IMR-90 (cell line): ENCODE data around the gene TMEM117. TPM values are rescaled to one million over a fixed set of nuclear protein-coding genes. Genes with fewer than 3 reads are reported as not detected.

Experiments
- ATAC-seq: fragments of 200-7000 bp; cut with Tn5 transposase; 2 replicates; pipeline ENCODE4 v1.9.1; 2020; ENCODE audit warnings: low read depth, mild to moderate bottlenecking, moderate library complexity
- BruUV-seq: library from RNA; stranded (reverse); fragments of 400-500 nt; replicated peaks from 2 replicates; lab custom pipeline; 2021; lab: Mats Ljungman, UMichigan
- CTCF ChIA-PET: fragments of 300-600 bp; formaldehyde crosslinking; extraction: SDS; loops from one replicate; lab custom pipeline; 2021; ENCODE audit warnings: antibody characterized with exemption; lab: Yijun Ruan, JAX
- POLR2A ChIA-PET: fragments of 300-600 bp; sonication (Branson Sonifier 250); formaldehyde crosslinking; loops from one replicate; lab custom pipeline; 2022; ENCODE audit warnings: antibody characterized with exemption; ENCODE audit not compliant: unreplicated experiment; lab: Charles Lee
- DNase-seq: peaks from one replicate; pipeline ENCODE4 v3.0.0; 2013
- H2AFZ ChIP-seq: replicated peaks from 2 replicates; pipeline ENCODE3; 2013; ENCODE audit warnings: low read length, mild to moderate bottlenecking; ENCODE audit not compliant: poor library complexity
- H2AK5ac ChIP-seq: 2 replicates; pipeline ENCODE4 v1.6.1; 2013; ENCODE audit warnings: low read depth, low read length, inconsistent platforms
- H2AK9ac ChIP-seq: replicated peaks from 2 replicates; pipeline ENCODE3; 2013; ENCODE audit warnings: mild to moderate bottlenecking, low read depth, low read length, moderate library complexity; ENCODE audit not compliant: poor library complexity
- H2BK120ac ChIP-seq: 2 replicates; pipeline ENCODE4 v1.6.1; 2013; ENCODE audit warnings: low read depth, low read length, inconsistent platforms
- H2BK15ac ChIP-seq: 3 replicates; pipeline ENCODE4 v1.6.1; 2013; ENCODE audit warnings: low read depth, low read length, inconsistent platforms
- H2BK20ac ChIP-seq: 2 replicates; pipeline ENCODE4 v1.6.1; 2013; ENCODE audit warnings: low read depth, mild to moderate bottlenecking, inconsistent platforms, low read length, moderate library complexity
- H2BK5ac ChIP-seq: 2 replicates; pipeline ENCODE4 v1.6.1; 2013; ENCODE audit warnings: mild to moderate bottlenecking, low read depth, low read length, inconsistent platforms; ENCODE audit not compliant: poor library complexity, severe bottlenecking
- H3K14ac ChIP-seq: replicated peaks from 2 replicates; pipeline ENCODE4 v1.6.1; 2013; ENCODE audit warnings: low read depth, low read length, inconsistent platforms
- H3K18ac ChIP-seq: 2 replicates; pipeline ENCODE4 v1.6.1; 2013; ENCODE audit warnings: low read depth, low read length, control low read depth
- H3K23ac ChIP-seq: 2 replicates; pipeline ENCODE4 v1.6.1; 2013; ENCODE audit warnings: low read depth, low read length, inconsistent platforms
- H3K27ac ChIP-seq: 2 replicates; pipeline ENCODE4 v1.5.1; 2013; ENCODE audit warnings: mild to moderate bottlenecking, control low read depth, low read length; ENCODE audit not compliant: insufficient read depth
- H3K27me3 ChIP-seq: 2 replicates; pipeline ENCODE4 v1.6.1; 2013; ENCODE audit warnings: low read length; ENCODE audit not compliant: control insufficient read depth, insufficient read depth
- H3K36me3 ChIP-seq: 2 replicates; pipeline ENCODE4 v1.6.1; 2013; ENCODE audit warnings: low read length, mixed read lengths; ENCODE audit not compliant: control insufficient read depth, insufficient read depth
- H3K4ac ChIP-seq: 2 replicates; pipeline ENCODE4 v1.6.1; 2013; ENCODE audit warnings: low read depth, low read length, inconsistent platforms
- H3K4me1 ChIP-seq: 2 replicates; pipeline ENCODE4 v1.6.1; 2013; ENCODE audit warnings: low read length, mixed read lengths; ENCODE audit not compliant: control insufficient read depth, insufficient read depth
- H3K4me2 ChIP-seq: 2 replicates; pipeline ENCODE4 v1.6.1; 2013; ENCODE audit warnings: low read depth, mild to moderate bottlenecking, control low read depth, low read length, moderate library complexity
- H3K4me3 ChIP-seq: 2 replicates; pipeline ENCODE4 v1.5.1; 2013; ENCODE audit warnings: low read depth, mild to moderate bottlenecking, control low read depth, low read length, moderate library complexity; ENCODE audit not compliant: insufficient read depth
- H3K56ac ChIP-seq: 2 replicates; pipeline ENCODE4 v1.6.1; 2013; ENCODE audit warnings: low read length, inconsistent platforms; ENCODE audit not compliant: insufficient read depth; ENCODE audit errors: extremely low read depth
- H3K79me1 ChIP-seq, 2 experiments: 2 replicates each; pipeline ENCODE4 v1.6.1; 2013; ENCODE audit warnings: low read length in 2 of 2, inconsistent platforms in 1 of 2, low read depth in 1 of 2
- H3K9ac ChIP-seq: 2 replicates; pipeline ENCODE4 v1.6.1; 2013; ENCODE audit warnings: low read depth, low read length, control low read depth
- H3K9me1 ChIP-seq: 2 replicates; pipeline ENCODE4 v1.6.1; 2013; ENCODE audit warnings: low read length, inconsistent platforms; ENCODE audit not compliant: insufficient read depth
- H3K9me3 ChIP-seq: 2 replicates; pipeline ENCODE4 v1.6.1; 2013; ENCODE audit warnings: low read length; ENCODE audit not compliant: control insufficient read depth, insufficient read depth
- H4K20me1 ChIP-seq: 2 replicates; pipeline ENCODE4 v1.6.1; 2013; ENCODE audit warnings: low read length, inconsistent platforms; ENCODE audit not compliant: insufficient read depth
- H4K5ac ChIP-seq: 2 replicates; pipeline ENCODE4 v1.6.1; 2013; ENCODE audit warnings: mild to moderate bottlenecking, low read depth, low read length, control low read depth
- H4K8ac ChIP-seq, 2 experiments: 2 replicates each; pipeline ENCODE4 v1.6.1; 2013; ENCODE audit warnings: low read depth in 2 of 2, low read length in 2 of 2, control low read depth in 1 of 2, inconsistent platforms in 1 of 2
- H4K91ac ChIP-seq: 2 replicates; pipeline ENCODE4 v1.6.1; 2013; ENCODE audit warnings: low read depth, low read length, inconsistent platforms; ENCODE audit not compliant: insufficient read depth
- BHLHE40 ChIP-seq: fragments of 150-350 bp; IDR thresholded peaks from 2 replicates; pipeline ENCODE4 v1.6.1; 2016; ENCODE audit warnings: mild to moderate bottlenecking, low read depth, low read length
- CEBPB ChIP-seq: IDR thresholded peaks from 2 replicates; pipeline ENCODE4 v1.6.1; 2012; ENCODE audit warnings: low read depth, low read length, improper control_type of control experiment
- CHD1 ChIP-seq: IDR thresholded peaks from 2 replicates; pipeline ENCODE4 v1.6.1; 2012; ENCODE audit warnings: low read depth, low read length, improper control_type of control experiment
- CTCF ChIP-seq: conservative IDR thresholded peaks from 2 replicates; pipeline ENCODE4 v1.5.1; 2012; ENCODE audit warnings: mild to moderate bottlenecking, low read depth, low read length, improper control_type of control experiment
- ELK1 ChIP-seq: fragments of 150-350 bp; IDR thresholded peaks from 2 replicates; pipeline ENCODE4 v1.6.1; 2016; ENCODE audit warnings: low read depth, mild to moderate bottlenecking, low read length, moderate library complexity, borderline replicate concordance
- FOS ChIP-seq: fragments of 150-350 bp; IDR thresholded peaks from 2 replicates; pipeline ENCODE4 v1.6.1; 2016; ENCODE audit warnings: low read depth, low read length
- MAFK ChIP-seq: IDR thresholded peaks from 2 replicates; pipeline ENCODE4 v1.6.1; 2012; ENCODE audit warnings: low read depth, low read length, improper control_type of control experiment
- MAZ ChIP-seq: IDR thresholded peaks from 2 replicates; pipeline ENCODE4 v1.6.1; 2012; ENCODE audit warnings: low read depth, mild to moderate bottlenecking, low read length, improper control_type of control experiment, moderate library complexity, borderline replicate concordance
- MXI1 ChIP-seq: IDR thresholded peaks from 2 replicates; pipeline ENCODE4 v1.6.1; 2012; ENCODE audit warnings: low read depth, mild to moderate bottlenecking, low read length, moderate library complexity, borderline replicate concordance
- NFE2L2 ChIP-seq: fragments of 150-350 bp; IDR thresholded peaks from 2 replicates; pipeline ENCODE4 v1.6.1; 2016; ENCODE audit warnings: low read depth, mild to moderate bottlenecking, low read length
- POLR2A ChIP-seq: IDR thresholded peaks from 2 replicates; pipeline ENCODE4 v1.6.1; 2012; ENCODE audit warnings: mild to moderate bottlenecking, low read depth, low read length
- RAD21 ChIP-seq: IDR thresholded peaks from 2 replicates; pipeline ENCODE4 v1.6.1; 2012; ENCODE audit warnings: low read length, improper control_type of control experiment
- RCOR1 ChIP-seq: IDR thresholded peaks from 2 replicates; pipeline ENCODE4 v1.6.1; 2012; ENCODE audit warnings: mild to moderate bottlenecking, low read length, improper control_type of control experiment; ENCODE audit not compliant: insufficient replicate concordance
- RFX5 ChIP-seq: IDR thresholded peaks from 2 replicates; pipeline ENCODE4 v1.8.0; 2012; ENCODE audit warnings: low read depth, mild to moderate bottlenecking, low read length, moderate library complexity
- SMC3 ChIP-seq: fragments of 150-350 bp; IDR thresholded peaks from 2 replicates; pipeline ENCODE4 v1.6.1; 2016; ENCODE audit warnings: low read depth, mild to moderate bottlenecking, antibody characterized with exemption, low read length, moderate library complexity
- USF2 ChIP-seq: fragments of 150-350 bp; IDR thresholded peaks from 2 replicates; pipeline ENCODE4 v1.6.1; 2017; ENCODE audit warnings: mild to moderate bottlenecking, antibody characterized with exemption, low read length, low read depth
- WGBS, 2 experiments: methylation state at CpG; one replicate each; pipeline versions ENCODE4 v1.1.5 to v1.1.7; 2013; ENCODE audit warnings: missing lambda C conversion rate in 2 of 2; ENCODE audit not compliant: insufficient read length in 1 of 2; ENCODE audit errors: extremely low coverage in 2 of 2; 5-methylcytosine and 5-hydroxymethylcytosine counted together
- dilution Hi-C: fragments of 300-500 bp; cut with HindIII; formaldehyde crosslinking; loops from one replicate; pipeline ENCODE4 v1.14.3; 2018; ENCODE audit warnings: low sequenced_read_pairs; ENCODE audit not compliant: unreplicated experiment
- in situ Hi-C: fragments of 300-500 bp; cut with MboI; formaldehyde crosslinking; loops from 3 replicates; pipeline ENCODE4 v1.14.3; 2019; ENCODE audit warnings: low sequenced_read_pairs, inconsistent platforms, mixed read lengths
- intact Hi-C: fragments of 100-400 bp; cut with micrococcal nuclease; formaldehyde crosslinking; loops from 2 replicates; pipeline ENCODE4 v1.10.0; 2022
- polyA plus RNA-seq, 3 experiments: library from polyadenylated mRNA; depleted of rRNA; stranded (reverse); fragments of >200 nt; gene quantifications; 2 replicates each; pipeline ENCODE4 v1.2.3, GENCODE V29; 2012; ENCODE audit warnings: low replicate concordance in 1 of 3
- total RNA-seq: library from RNA; depleted of rRNA; stranded (reverse); fragments of >200 nt; gene quantifications from 2 replicates; pipeline ENCODE4 v1.2.3, GENCODE V29; 2012

The TMEM117 gene
- total and polyA plus RNA-seq, 2 of the 4 experiments (the other 2 are of a cell fraction), result 8.7 to 21.0 TPM

- Histone ChIP-seq H3K9me1 (no peaks in the 10 kb centered on the region; the same call in 1 of the 2 replicates), H4K20me1 (no peaks in the 10 kb centered on the region), H2AK9ac (no peak overlapping the region), H4K8ac (no peak overlapping the region), H4K5ac (no peak overlapping the region), H3K4ac (no peak overlapping the region), H2BK15ac (no peak overlapping the region), H3K23ac (no peak overlapping the region), H2AFZ (no peak overlapping the region), H3K4me2 (no peak overlapping the region), H4K91ac (no peak overlapping the region), H3K27ac (no peak overlapping the region), H3K56ac (no peak overlapping the region), H3K14ac (no peak overlapping the region), H3K36me3 (no peaks in the 10 kb centered on the region), H3K18ac (no peak overlapping the region), H3K4me1 (no peaks in the 10 kb centered on the region), H2AK5ac (no peak overlapping the region), H3K4me3 (no peak overlapping the region), H3K9ac (no peak overlapping the region), H3K27me3 (no peaks in the 10 kb centered on the region), H3K79me1 (no peaks in the 10 kb centered on the region), H3K9me3 (no peaks in the 10 kb centered on the region), H2BK20ac (no peak overlapping the region), H2BK5ac (no peak overlapping the region), H2BK120ac (no peak overlapping the region)
- intact Hi-C loops, result no loop called here
- no CpG with 5 or more reads among the region's 2 CpGs for WGBS, 2 experiments
- TF ChIP-seq CHD1, result no peak
- TF ChIP-seq USF2, result no peak
- no peak for TF ChIP-seq MXI1
- TF ChIP-seq MAZ, result no peak
- no peak for TF ChIP-seq CTCF
- no peak for TF ChIP-seq CEBPB
- TF ChIP-seq SMC3, result no peak
- TF ChIP-seq RAD21, result no peak
- no peak for TF ChIP-seq RCOR1
- no peak for TF ChIP-seq BHLHE40
- no peak for TF ChIP-seq MAFK
- no peak for TF ChIP-seq NFE2L2
- no peak for TF ChIP-seq POLR2A
- no peak for TF ChIP-seq FOS
- no peak for TF ChIP-seq ELK1
- TF ChIP-seq RFX5, result no peak
- dilution Hi-C loops, result no loop called here
- ChIA-PET CTCF (no interaction called here), POLR2A (no interaction called here)
- no peak for DNase-seq
- ATAC-seq, result no peak
- in situ Hi-C loops, result no loop called here
- BruUV-seq, result no TSS peak
These were observed 319.5 kb downstream of the TMEM117 start for GRCh38 chr12:44155358-44155757.
